Mammary epithelial cell (primary cell): ENCODE measurements around the gene TCOF1.

Experiments used
- EZH2 ChIP-seq: IDR thresholded peaks from 2 replicates; pipeline ENCODE4 v1.6.1; 2012; ENCODE audit warnings: low read length, inconsistent platforms, borderline replicate concordance
- TF ChIP-seq, protein P1 (sequence below), 2 donors: IDR thresholded peaks in 1 of 2; conservative IDR thresholded peaks in 1 of 2; 2 replicates each; pipeline ENCODE4 v1.5.1; 2011 to 2012; ENCODE audit warnings: inconsistent platforms in 2 of 2, low read length in 2 of 2, mild to moderate bottlenecking in 2 of 2, control low read depth in 1 of 2, low read depth in 1 of 2; ENCODE audit not compliant: insufficient read depth in 1 of 2; ENCODE audit errors: extremely low read depth in 1 of 2

DNA sequence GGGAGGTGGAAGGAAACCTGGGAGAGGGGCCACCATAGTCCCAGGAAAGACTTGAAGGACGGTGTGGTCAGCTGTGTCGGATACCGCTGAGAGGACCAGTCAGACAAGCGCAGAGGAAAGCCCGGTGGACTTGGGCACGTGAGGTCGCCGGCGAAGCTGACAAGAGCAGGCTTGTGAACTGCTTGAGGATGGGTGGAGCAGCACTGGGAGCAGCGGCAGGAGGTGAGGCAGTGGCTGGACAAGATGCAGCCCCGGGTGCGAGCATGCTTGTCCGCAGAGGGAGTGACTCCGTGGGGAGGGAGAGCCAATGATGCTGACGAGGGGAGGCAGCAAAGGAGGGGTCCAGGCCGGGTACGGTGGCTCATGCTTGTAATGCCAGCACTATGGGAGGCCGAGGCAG, 73.6 kb downstream of the TCOF1 start:
- TF ChIP-seq, protein P1, sequence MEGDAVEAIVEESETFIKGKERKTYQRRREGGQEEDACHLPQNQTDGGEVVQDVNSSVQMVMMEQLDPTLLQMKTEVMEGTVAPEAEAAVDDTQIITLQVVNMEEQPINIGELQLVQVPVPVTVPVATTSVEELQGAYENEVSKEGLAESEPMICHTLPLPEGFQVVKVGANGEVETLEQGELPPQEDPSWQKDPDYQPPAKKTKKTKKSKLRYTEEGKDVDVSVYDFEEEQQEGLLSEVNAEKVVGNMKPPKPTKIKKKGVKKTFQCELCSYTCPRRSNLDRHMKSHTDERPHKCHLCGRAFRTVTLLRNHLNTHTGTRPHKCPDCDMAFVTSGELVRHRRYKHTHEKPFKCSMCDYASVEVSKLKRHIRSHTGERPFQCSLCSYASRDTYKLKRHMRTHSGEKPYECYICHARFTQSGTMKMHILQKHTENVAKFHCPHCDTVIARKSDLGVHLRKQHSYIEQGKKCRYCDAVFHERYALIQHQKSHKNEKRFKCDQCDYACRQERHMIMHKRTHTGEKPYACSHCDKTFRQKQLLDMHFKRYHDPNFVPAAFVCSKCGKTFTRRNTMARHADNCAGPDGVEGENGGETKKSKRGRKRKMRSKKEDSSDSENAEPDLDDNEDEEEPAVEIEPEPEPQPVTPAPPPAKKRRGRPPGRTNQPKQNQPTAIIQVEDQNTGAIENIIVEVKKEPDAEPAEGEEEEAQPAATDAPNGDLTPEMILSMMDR (conservative IDR thresholded peaks at IDR 0.05 in 1 of 2, IDR thresholded peaks at IDR 0.05 in 1 of 2; ENCODE audit: extremely low read depth in 1 of 2, insufficient read depth in 1 of 2, low read depth in 1 of 2, low read length in 2 of 2), result no peak
- no peak for TF ChIP-seq EZH2
